ENCODE results near the gene CCDC85A.

DNA sequence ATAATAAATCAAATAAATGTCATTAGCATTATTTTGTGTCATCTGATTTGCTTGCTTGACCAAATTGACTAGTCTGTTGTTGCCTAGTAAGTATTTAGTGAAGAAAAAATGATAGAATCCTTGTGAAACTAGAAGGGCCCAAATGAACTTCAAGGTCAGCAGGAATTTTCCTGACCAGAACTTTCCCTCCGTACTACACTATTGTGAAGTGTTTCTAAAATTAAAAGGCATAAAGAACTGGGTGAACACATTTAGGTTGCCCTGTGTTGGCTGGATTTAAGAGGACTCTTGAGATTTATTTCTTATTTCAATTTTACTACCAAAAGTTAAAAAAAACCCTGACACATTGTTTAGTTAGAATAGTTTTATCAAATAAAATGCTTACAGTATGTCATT is 142.6 kb downstream of the CCDC85A start:
- TF ChIP-seq CTCF (IDR thresholded peaks at IDR 0.05 in 8 of 11, conservative IDR thresholded peaks at IDR 0.05 in 3 of 11) (no peak), POLR2AphosphoS5 (IDR thresholded peaks at IDR 0.05) (no peak)

Measured in spleen (tissue), 7 donors.